ENCODE measurements around the gene RNF222. TPM values are rescaled to one million over a fixed set of nuclear protein-coding genes. Genes with fewer than 3 reads are reported as not detected.

Gene RNF222
- polyA plus RNA-seq, 1 donor (not counting 4 experiments of a cell fraction or from before 2014, with no cell fraction given): 0.18 TPM

- Histone ChIP-seq H2AFZ (ENCODE audit: control insufficient read depth, low read length) (no peak overlapping the region), H3K9me1 (ENCODE audit: control insufficient read depth, extremely low read depth, insufficient read depth, low read length) (no peaks in the 10 kb centered on the region), H3K9ac (ENCODE audit: control insufficient read depth, extremely low read depth, insufficient read depth, low read length) (no peak overlapping the region), H4K20me1 (ENCODE audit: control insufficient read depth, extremely low read depth, insufficient read depth, low read length) (no peaks in the 10 kb centered on the region), H3K4me1 (ENCODE audit: control insufficient read depth, extremely low read depth, insufficient read depth, low read length) (no peaks in the 10 kb centered on the region), H3K4me2 (ENCODE audit: control insufficient read depth, extremely low read depth, insufficient read depth, low read depth, low read length) (no peak overlapping the region), H3K9me3 (ENCODE audit: control insufficient read depth, low read depth, low read length) (no peaks in the 10 kb centered on the region), H3K27ac (ENCODE audit: control insufficient read depth, insufficient read depth, low read length) (no peak overlapping the region), H3K36me3 (ENCODE audit: control insufficient read depth in 2 of 2, extremely low read depth in 1 of 2, insufficient read depth in 2 of 2, low read length in 2 of 2) (no peaks in the 10 kb centered on the region), H3K27me3 (ENCODE audit: control insufficient read depth, extremely low read depth, insufficient read depth, low read length) (no peaks in the 10 kb centered on the region), H3K4me3 (ENCODE audit: control insufficient read depth in 2 of 3, extremely low read depth in 1 of 3, insufficient read depth in 2 of 3, low read depth in 1 of 3, low read length in 3 of 3) (no peak overlapping the region), H3K79me2 (ENCODE audit: control insufficient read depth, insufficient read depth, low read length) (no peaks in the 10 kb centered on the region)
- FAIRE-seq: no peak
- dilution Hi-C loops (cut with MboI; ENCODE audit: extremely low pct_ligation_motif_present, low sequenced_read_pairs): no loop called here
- DNase-seq (ENCODE audit: low read depth, low spot score): no peak
- TF ChIP-seq EZH2 (IDR thresholded peaks at IDR 0.05; ENCODE audit: low read length): no peak
- TF ChIP-seq, protein P1, sequence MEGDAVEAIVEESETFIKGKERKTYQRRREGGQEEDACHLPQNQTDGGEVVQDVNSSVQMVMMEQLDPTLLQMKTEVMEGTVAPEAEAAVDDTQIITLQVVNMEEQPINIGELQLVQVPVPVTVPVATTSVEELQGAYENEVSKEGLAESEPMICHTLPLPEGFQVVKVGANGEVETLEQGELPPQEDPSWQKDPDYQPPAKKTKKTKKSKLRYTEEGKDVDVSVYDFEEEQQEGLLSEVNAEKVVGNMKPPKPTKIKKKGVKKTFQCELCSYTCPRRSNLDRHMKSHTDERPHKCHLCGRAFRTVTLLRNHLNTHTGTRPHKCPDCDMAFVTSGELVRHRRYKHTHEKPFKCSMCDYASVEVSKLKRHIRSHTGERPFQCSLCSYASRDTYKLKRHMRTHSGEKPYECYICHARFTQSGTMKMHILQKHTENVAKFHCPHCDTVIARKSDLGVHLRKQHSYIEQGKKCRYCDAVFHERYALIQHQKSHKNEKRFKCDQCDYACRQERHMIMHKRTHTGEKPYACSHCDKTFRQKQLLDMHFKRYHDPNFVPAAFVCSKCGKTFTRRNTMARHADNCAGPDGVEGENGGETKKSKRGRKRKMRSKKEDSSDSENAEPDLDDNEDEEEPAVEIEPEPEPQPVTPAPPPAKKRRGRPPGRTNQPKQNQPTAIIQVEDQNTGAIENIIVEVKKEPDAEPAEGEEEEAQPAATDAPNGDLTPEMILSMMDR (optimal IDR thresholded peaks at IDR 0.05 in 1 of 3, IDR thresholded peaks at IDR 0.05 in 1 of 3, conservative IDR thresholded peaks at IDR 0.05 in 1 of 3; ENCODE audit: extremely low read depth in 1 of 3, insufficient read depth in 2 of 3, low read length in 3 of 3): no peak
These were observed 43.4 kb downstream of the RNF222 start for GRCh38 chr17:8354236-8354635.

DNA sequence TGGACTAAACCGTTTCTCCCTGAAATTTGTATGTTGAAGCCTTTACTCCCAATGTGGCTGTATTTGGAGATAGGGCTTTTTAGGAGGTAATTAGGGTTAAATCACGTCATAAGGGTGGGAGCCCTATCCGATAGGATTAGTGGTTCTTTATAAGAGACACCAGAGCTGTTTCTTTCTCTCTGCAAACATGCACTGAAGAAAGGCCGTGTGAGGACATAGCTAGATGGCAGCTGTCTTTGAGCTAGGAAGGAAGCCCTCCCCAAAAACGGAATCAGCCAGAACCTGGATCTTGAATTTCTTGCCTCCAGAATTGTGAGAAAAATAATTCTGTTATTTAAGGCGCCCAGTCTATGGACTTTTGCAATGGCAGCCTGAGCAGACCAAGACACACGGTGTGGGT is 43.9 kb downstream of the RNF222 start:
- no peak for FAIRE-seq

More for the DNA sequence above, 43.9 kb downstream of the RNF222 start:
- no peaks in the 10 kb centered on the region for H3K9me1 ChIP-seq (ENCODE audit: control insufficient read depth, extremely low read depth, insufficient read depth, low read length)
- no peak overlapping the region for H3K9ac ChIP-seq (ENCODE audit: control insufficient read depth, extremely low read depth, insufficient read depth, low read length)
- no peaks in the 10 kb centered on the region for H3K36me3 ChIP-seq (ENCODE audit: control insufficient read depth in 2 of 2, extremely low read depth in 1 of 2, insufficient read depth in 2 of 2, low read length in 2 of 2)
- no peak overlapping the region for H2AFZ ChIP-seq (ENCODE audit: control insufficient read depth, low read length)
- H3K27ac ChIP-seq (ENCODE audit: control insufficient read depth, insufficient read depth, low read length): no peak overlapping the region
- no peak for DNase-seq (ENCODE audit: low read depth, low spot score)
- no peaks in the 10 kb centered on the region for H3K27me3 ChIP-seq (ENCODE audit: control insufficient read depth, extremely low read depth, insufficient read depth, low read length)
- H3K4me1 ChIP-seq (ENCODE audit: control insufficient read depth, extremely low read depth, insufficient read depth, low read length): no peaks in the 10 kb centered on the region
- no peak overlapping the region for H3K4me2 ChIP-seq (ENCODE audit: control insufficient read depth, extremely low read depth, insufficient read depth, low read depth, low read length)
- TF ChIP-seq EZH2 (IDR thresholded peaks at IDR 0.05; ENCODE audit: low read length): no peak
- TF ChIP-seq, protein P1 (optimal IDR thresholded peaks at IDR 0.05 in 1 of 3, IDR thresholded peaks at IDR 0.05 in 1 of 3, conservative IDR thresholded peaks at IDR 0.05 in 1 of 3; ENCODE audit: extremely low read depth in 1 of 3, insufficient read depth in 2 of 3, low read length in 3 of 3): no peak
- H3K4me3 ChIP-seq (ENCODE audit: control insufficient read depth in 2 of 3, extremely low read depth in 1 of 3, insufficient read depth in 2 of 3, low read depth in 1 of 3, low read length in 3 of 3): no peak overlapping the region
- H4K20me1 ChIP-seq (ENCODE audit: control insufficient read depth, extremely low read depth, insufficient read depth, low read length): no peaks in the 10 kb centered on the region
- H3K9me3 ChIP-seq (ENCODE audit: control insufficient read depth, low read depth, low read length): no peaks in the 10 kb centered on the region
- dilution Hi-C loops (cut with MboI; ENCODE audit: extremely low pct_ligation_motif_present, low sequenced_read_pairs): no loop called here
- no peaks in the 10 kb centered on the region for H3K79me2 ChIP-seq (ENCODE audit: control insufficient read depth, insufficient read depth, low read length)
